ENCODE data around the gene ZNF687.

Gene ZNF687, protein sequence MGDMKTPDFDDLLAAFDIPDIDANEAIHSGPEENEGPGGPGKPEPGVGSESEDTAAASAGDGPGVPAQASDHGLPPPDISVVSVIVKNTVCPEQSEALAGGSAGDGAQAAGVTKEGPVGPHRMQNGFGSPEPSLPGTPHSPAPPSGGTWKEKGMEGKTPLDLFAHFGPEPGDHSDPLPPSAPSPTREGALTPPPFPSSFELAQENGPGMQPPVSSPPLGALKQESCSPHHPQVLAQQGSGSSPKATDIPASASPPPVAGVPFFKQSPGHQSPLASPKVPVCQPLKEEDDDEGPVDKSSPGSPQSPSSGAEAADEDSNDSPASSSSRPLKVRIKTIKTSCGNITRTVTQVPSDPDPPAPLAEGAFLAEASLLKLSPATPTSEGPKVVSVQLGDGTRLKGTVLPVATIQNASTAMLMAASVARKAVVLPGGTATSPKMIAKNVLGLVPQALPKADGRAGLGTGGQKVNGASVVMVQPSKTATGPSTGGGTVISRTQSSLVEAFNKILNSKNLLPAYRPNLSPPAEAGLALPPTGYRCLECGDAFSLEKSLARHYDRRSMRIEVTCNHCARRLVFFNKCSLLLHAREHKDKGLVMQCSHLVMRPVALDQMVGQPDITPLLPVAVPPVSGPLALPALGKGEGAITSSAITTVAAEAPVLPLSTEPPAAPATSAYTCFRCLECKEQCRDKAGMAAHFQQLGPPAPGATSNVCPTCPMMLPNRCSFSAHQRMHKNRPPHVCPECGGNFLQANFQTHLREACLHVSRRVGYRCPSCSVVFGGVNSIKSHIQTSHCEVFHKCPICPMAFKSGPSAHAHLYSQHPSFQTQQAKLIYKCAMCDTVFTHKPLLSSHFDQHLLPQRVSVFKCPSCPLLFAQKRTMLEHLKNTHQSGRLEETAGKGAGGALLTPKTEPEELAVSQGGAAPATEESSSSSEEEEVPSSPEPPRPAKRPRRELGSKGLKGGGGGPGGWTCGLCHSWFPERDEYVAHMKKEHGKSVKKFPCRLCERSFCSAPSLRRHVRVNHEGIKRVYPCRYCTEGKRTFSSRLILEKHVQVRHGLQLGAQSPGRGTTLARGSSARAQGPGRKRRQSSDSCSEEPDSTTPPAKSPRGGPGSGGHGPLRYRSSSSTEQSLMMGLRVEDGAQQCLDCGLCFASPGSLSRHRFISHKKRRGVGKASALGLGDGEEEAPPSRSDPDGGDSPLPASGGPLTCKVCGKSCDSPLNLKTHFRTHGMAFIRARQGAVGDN

GRCh38 chr1:151281969-151282882, at the start of gene ZNF687:
Gene ZNF687 (plus strand): TSS chr1:151282299. CDS start chr1:151286292, 3,993 bp downstream.
- DNase-seq (ENCODE audit: low read depth): peak; percentile 100
- TF ChIP-seq, protein P1, sequence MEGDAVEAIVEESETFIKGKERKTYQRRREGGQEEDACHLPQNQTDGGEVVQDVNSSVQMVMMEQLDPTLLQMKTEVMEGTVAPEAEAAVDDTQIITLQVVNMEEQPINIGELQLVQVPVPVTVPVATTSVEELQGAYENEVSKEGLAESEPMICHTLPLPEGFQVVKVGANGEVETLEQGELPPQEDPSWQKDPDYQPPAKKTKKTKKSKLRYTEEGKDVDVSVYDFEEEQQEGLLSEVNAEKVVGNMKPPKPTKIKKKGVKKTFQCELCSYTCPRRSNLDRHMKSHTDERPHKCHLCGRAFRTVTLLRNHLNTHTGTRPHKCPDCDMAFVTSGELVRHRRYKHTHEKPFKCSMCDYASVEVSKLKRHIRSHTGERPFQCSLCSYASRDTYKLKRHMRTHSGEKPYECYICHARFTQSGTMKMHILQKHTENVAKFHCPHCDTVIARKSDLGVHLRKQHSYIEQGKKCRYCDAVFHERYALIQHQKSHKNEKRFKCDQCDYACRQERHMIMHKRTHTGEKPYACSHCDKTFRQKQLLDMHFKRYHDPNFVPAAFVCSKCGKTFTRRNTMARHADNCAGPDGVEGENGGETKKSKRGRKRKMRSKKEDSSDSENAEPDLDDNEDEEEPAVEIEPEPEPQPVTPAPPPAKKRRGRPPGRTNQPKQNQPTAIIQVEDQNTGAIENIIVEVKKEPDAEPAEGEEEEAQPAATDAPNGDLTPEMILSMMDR (conservative IDR thresholded peaks at IDR 0.05; ENCODE audit: low read depth, low read length): peak; percentile 3
- H3K4me3 ChIP-seq (ENCODE audit: low read length): peak within 1 kb of the TSS; percentile 88

- H3K4me3 ChIP-seq (ENCODE audit: low read length): no peak overlapping the region
- no peak for DNase-seq (ENCODE audit: low read depth)
- TF ChIP-seq, protein P1 (conservative IDR thresholded peaks at IDR 0.05; ENCODE audit: low read depth, low read length): no peak
These were observed 46.9 kb upstream of the ZNF687 start for GRCh38 chr1:151235235-151235634.

DNA sequence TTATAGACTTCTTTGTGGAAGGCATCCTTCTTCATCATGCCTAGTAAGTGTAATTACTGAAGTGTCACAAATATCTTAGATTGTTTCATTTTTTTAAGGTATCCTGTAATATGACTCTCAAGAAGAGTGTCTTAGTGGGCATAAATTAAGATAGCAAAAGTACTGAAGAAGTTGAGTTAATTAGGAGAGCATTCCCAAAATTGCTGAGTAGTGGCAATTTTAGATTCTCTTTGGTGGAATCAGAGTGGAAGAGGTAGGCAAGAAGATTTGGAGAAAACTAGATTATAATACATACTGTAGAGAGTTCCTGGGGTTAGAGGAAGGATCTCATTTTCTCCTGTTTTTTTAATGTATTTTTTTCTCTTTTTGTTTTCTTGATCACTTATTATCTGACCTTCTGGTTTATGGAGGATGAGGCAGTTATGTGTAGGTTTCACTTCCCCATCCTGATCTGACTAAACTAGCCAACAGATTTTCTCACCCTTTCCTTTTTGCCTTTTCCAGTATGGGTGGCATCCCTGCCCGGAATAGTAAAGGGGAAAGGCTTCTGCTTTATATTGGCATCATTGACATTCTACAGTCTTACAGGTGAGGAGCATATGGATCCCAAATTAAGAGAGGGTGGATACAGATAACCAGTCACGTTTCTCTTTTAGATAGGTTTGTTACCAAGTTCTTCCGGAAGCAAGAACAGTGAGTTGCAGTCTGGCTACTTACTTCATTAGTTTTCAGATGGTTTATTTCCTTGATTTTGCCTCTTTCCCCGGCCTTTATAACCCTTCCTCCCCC, 44.2 kb upstream of the ZNF687 start:
- TF ChIP-seq, protein P1 (conservative IDR thresholded peaks at IDR 0.05; ENCODE audit: low read depth, low read length): no peak
- H3K4me3 ChIP-seq (ENCODE audit: low read length): no peak overlapping the region
- DNase-seq (ENCODE audit: low read depth): no peak

DNA sequence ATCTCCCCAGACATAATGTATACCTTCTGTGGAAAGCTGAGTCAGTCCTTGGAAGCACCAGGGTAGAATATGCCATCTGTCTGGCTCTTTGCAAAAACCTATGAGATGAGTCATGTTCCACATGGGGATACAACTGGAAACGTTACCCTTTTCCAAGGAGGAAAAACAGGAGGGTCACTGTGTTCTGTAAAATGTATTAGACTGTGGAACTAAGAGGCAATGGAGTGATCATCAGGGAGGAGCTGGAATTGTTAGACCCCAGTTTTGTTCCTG, 43.7 kb upstream of the ZNF687 start:
- TF ChIP-seq, protein P1 (conservative IDR thresholded peaks at IDR 0.05; ENCODE audit: low read depth, low read length): no peak
- no peak overlapping the region for H3K4me3 ChIP-seq (ENCODE audit: low read length)
- peak; percentile 13 for DNase-seq (ENCODE audit: low read depth)

DNA sequence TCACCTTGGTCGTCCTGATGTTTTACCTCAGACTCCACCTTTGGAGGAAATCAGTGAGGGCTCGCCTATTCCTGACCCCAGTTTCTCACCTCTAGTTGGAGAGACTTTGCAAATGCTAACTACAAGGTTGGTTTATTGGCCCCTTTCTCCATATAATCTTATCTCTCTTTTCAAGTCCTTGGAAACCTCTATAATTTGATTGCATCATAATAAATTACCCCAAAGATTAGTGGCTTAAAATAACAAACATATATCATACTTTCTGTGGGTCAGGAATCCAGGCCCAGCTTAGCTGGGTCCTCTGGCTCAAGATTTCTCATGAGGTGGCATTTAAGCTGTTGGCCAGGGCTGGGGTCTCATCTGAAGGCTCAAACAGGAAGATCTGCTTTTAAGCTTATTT, 39.7 kb upstream of the ZNF687 start:
- DNase-seq (ENCODE audit: low read depth): no peak
- TF ChIP-seq, protein P1 (conservative IDR thresholded peaks at IDR 0.05; ENCODE audit: low read depth, low read length): no peak
- H3K4me3 ChIP-seq (ENCODE audit: low read length): no peak overlapping the region
